HCT116 (cell line): Measurements from ENCODE around the gene ERMN. TPM values are rescaled to one million over a fixed set of nuclear protein-coding genes. Genes with fewer than 3 reads are reported as not detected.

Experiments used
- ATAC-seq: fragments of 200-7000 bp; cut with Tn5 transposase; 2 replicates; pipeline ENCODE4 v1.9.1; 2020; ENCODE audit warnings: mild to moderate bottlenecking, moderate library complexity
- BruUV-seq: library from RNA; stranded (reverse); fragments of 400-500 nt; replicated peaks from 2 replicates; lab custom pipeline; 2021; lab: Mats Ljungman, UMichigan
- CTCF ChIA-PET: fragments of 300-600 bp; sonication (Branson Sonifier 250); formaldehyde crosslinking; loops from one replicate; lab custom pipeline; 2021; ENCODE audit warnings: antibody characterized with exemption; lab: Charles Lee
- POLR2A ChIA-PET: fragments of 300-600, 350-600 bp; sonication (Branson Sonifier 250); formaldehyde crosslinking; loops from one replicate; lab custom pipeline; 2021; ENCODE audit warnings: antibody characterized with exemption; lab: Charles Lee
- RAD21 ChIA-PET, 2 experiments: fragments of 300-600 bp; sonication (Branson Sonifier 250); formaldehyde crosslinking; loops; one replicate each; lab custom pipeline; 2023; ENCODE audit warnings: low total read pairs in 2 of 2; ENCODE audit not compliant: uncharacterized antibody in 2 of 2, unreplicated experiment in 2 of 2, low non-redundant PET in 1 of 2; lab: Charles Lee
- DNase-seq: peaks from one replicate; pipeline ENCODE4 v3.0.0-alpha.2; 2010; ENCODE audit warnings: low read depth, low spot score
- H2AFZ ChIP-seq: fragments of 200-600 bp; shearing (Covaris generic), sonication (generic); 2 replicates; pipeline ENCODE4 v1.6.1; 2017; ENCODE audit warnings: low read depth, mixed run types, mixed read lengths, antibody characterized with exemption, low read length; ENCODE audit not compliant: poor library complexity, severe bottlenecking
- H3K27ac ChIP-seq: 2 replicates; pipeline ENCODE4 v1.5.1; 2012; ENCODE audit warnings: low read depth, low read length
- H3K27me3 ChIP-seq: fragments of 200-600 bp; sonication (generic); 2 replicates; pipeline ENCODE4 v1.6.1; 2016; ENCODE audit warnings: mixed run types, low read length, mixed read lengths; ENCODE audit not compliant: insufficient read depth
- H3K36me3 ChIP-seq, 2 experiments: fragments of 200-500 bp in 1 of 2; fragments of 200-600 bp in 1 of 2; sonication (Bioruptor generic) in 1 of 2; sonication (generic) in 1 of 2; 2 replicates each; pipeline versions ENCODE4 v1.5.1 to v1.6.1; 2014 to 2016; ENCODE audit warnings: low read length in 2 of 2, inconsistent platforms in 1 of 2, mixed read lengths in 1 of 2, mixed run types in 1 of 2; ENCODE audit not compliant: insufficient read depth in 2 of 2, control insufficient read depth in 1 of 2
- H3K4me1 ChIP-seq, 2 experiments: fragments of 200-600 bp in 1 of 2; sonication (generic) in 1 of 2; 2 replicates each; pipeline versions ENCODE4 v1.5.1 to v1.6.1; 2012 to 2017; ENCODE audit warnings: low read length in 2 of 2, inconsistent platforms in 1 of 2, mild to moderate bottlenecking in 1 of 2, mixed read lengths in 1 of 2, mixed run types in 1 of 2, moderate library complexity in 1 of 2; ENCODE audit not compliant: insufficient read depth in 2 of 2, control insufficient read depth in 1 of 2
- H3K4me2 ChIP-seq: fragments of 200-600 bp; sonication (generic); 2 replicates; pipeline ENCODE4 v1.6.1; 2017; ENCODE audit warnings: mixed run types, low read length, mixed read lengths
- H3K4me3 ChIP-seq, 2 experiments: fragments of 200-600 bp in 1 of 2; sonication (generic) in 1 of 2; replicated peaks in 1 of 2; 2 replicates each; pipeline ENCODE4 v1.5.1; 2011 to 2016; ENCODE audit warnings: low read length in 2 of 2, control low read depth in 1 of 2, low read depth in 1 of 2, mild to moderate bottlenecking in 1 of 2, mixed read lengths in 1 of 2, mixed run types in 1 of 2
- H3K79me2 ChIP-seq: fragments of 200-600 bp; sonication (generic); 2 replicates; pipeline ENCODE4 v1.6.1; 2017; ENCODE audit warnings: mild to moderate bottlenecking, mixed run types, low read length, moderate library complexity, mixed read lengths; ENCODE audit not compliant: insufficient read depth
- H3K9ac ChIP-seq: fragments of 200-600 bp; sonication (generic); 2 replicates; pipeline ENCODE4 v1.6.1; 2016; ENCODE audit warnings: low read length, mixed read lengths
- H3K9me2 ChIP-seq: fragments of 200-600 bp; sonication (generic), shearing (Covaris generic); 2 replicates; pipeline ENCODE4 v1.6.1; 2017; ENCODE audit warnings: mixed run types, mild to moderate bottlenecking, moderate library complexity; ENCODE audit not compliant: insufficient read depth
- H3K9me3 ChIP-seq, 2 experiments: fragments of 200-500 bp in 1 of 2; fragments of 200-600 bp in 1 of 2; sonication (Bioruptor generic) in 1 of 2; sonication (generic) in 1 of 2; 2 replicates each; pipeline ENCODE4 v1.6.1; 2014 to 2017; ENCODE audit warnings: low read length in 2 of 2, mixed read lengths in 2 of 2, inconsistent platforms in 1 of 2, low read depth in 1 of 2, mild to moderate bottlenecking in 1 of 2, mixed run types in 1 of 2, moderate library complexity in 1 of 2; ENCODE audit not compliant: control insufficient read depth in 1 of 2, insufficient read depth in 1 of 2
- H4K20me1 ChIP-seq: fragments of 200-600 bp; sonication (generic), shearing (Covaris generic); 2 replicates; pipeline ENCODE4 v1.6.1; 2017; ENCODE audit warnings: mixed run types, mild to moderate bottlenecking, moderate library complexity; ENCODE audit not compliant: insufficient read depth
- ATF3 ChIP-seq: IDR thresholded peaks from 2 replicates; pipeline ENCODE4 v1.6.1; 2012
- CBX3 ChIP-seq: IDR thresholded peaks from 2 replicates; pipeline ENCODE4 v1.6.1; 2012; ENCODE audit warnings: low read depth
- CTCF ChIP-seq, 3 experiments: fragments of 200-600 bp in 1 of 3; sonication (generic) in 1 of 3; IDR thresholded peaks in 2 of 3; conservative IDR thresholded peaks in 1 of 3; 2 replicates each; pipeline ENCODE4 v1.5.1; 2012 to 2017; ENCODE audit warnings: low read depth in 2 of 3, low read length in 2 of 3, antibody characterized with exemption in 1 of 3, borderline replicate concordance in 1 of 3, control low read depth in 1 of 3, mild to moderate bottlenecking in 1 of 3, mixed read lengths in 1 of 3, mixed run types in 1 of 3, moderate library complexity in 1 of 3; ENCODE audit not compliant: insufficient read depth in 1 of 3
- EGR1 ChIP-seq: IDR thresholded peaks from 2 replicates; pipeline ENCODE4 v1.6.1; 2012; ENCODE audit warnings: low read depth
- EZH2 ChIP-seq: fragments of 200-600 bp; sonication (generic); IDR thresholded peaks from 2 replicates; pipeline ENCODE4 v1.6.1; 2017; ENCODE audit warnings: antibody characterized with exemption, mixed run types
- EZH2phosphoT487 ChIP-seq: fragments of 200-600 bp; IDR thresholded peaks from 2 replicates; pipeline ENCODE4 v1.6.1; 2018; ENCODE audit warnings: antibody characterized with exemption, borderline replicate concordance
- FOSL1 ChIP-seq: IDR thresholded peaks from 2 replicates; pipeline ENCODE4 v1.6.1; 2012; ENCODE audit warnings: low read depth
- POLR2A ChIP-seq: IDR thresholded peaks from 2 replicates; pipeline ENCODE4 v1.7.0; 2011; ENCODE audit warnings: borderline replicate concordance; ENCODE audit not compliant: insufficient read depth, insufficient read length; ENCODE audit errors: extremely low read depth
- RAD21 ChIP-seq: IDR thresholded peaks from 2 replicates; pipeline ENCODE4 v1.6.1; 2012; ENCODE audit warnings: low read depth, mild to moderate bottlenecking
- REST ChIP-seq: IDR thresholded peaks from 2 replicates; pipeline ENCODE4 v1.6.1; 2012; ENCODE audit warnings: low read depth
- ZFX ChIP-seq: fragments of 450-650 bp; IDR thresholded peaks from 2 replicates; pipeline ENCODE4 v1.6.1; 2017
- ZNF274 ChIP-seq: fragments of 200-500 bp; sonication (Bioruptor generic); IDR thresholded peaks from 2 replicates; pipeline ENCODE4 v1.6.1; 2014; ENCODE audit warnings: mild to moderate bottlenecking, low read depth, low read length, inconsistent platforms
- intact Hi-C: fragments of 100-400 bp; cut with micrococcal nuclease; formaldehyde crosslinking; loops from 2 replicates; pipeline ENCODE4 v1.10.0; 2022
- total RNA-seq: library from RNA; stranded (reverse); gene quantifications from one replicate; pipeline ENCODE4 v1.2.1, GENCODE V29; 2021; ENCODE audit not compliant: unreplicated experiment

ERMN gene
- total RNA-seq, 1 experiment from 2014 or later: not detected

- H3K27ac ChIP-seq: no peak overlapping the region
- POLR2A ChIA-PET: no interaction called here
- no peaks in the 10 kb centered on the region for H4K20me1 ChIP-seq
- no peak overlapping the region for H3K9ac ChIP-seq
- no peak overlapping the region for H3K4me2 ChIP-seq
- no peak for TF ChIP-seq ZNF274
- TF ChIP-seq RAD21: no peak
- no peak for TF ChIP-seq CBX3
- TF ChIP-seq EGR1: no peak
- TF ChIP-seq EZH2: no peak
- TF ChIP-seq REST: no peak
- H3K4me1 ChIP-seq: no peaks in the 10 kb centered on the region
- ATAC-seq (no peak), DNase-seq (no peak)
- H3K9me2 ChIP-seq: no peaks in the 10 kb centered on the region
- CTCF ChIA-PET: no interaction called here
- RAD21 ChIA-PET: no interaction called here
- no peaks in the 10 kb centered on the region for H3K27me3 ChIP-seq
- no peaks in the 10 kb centered on the region for H3K36me3 ChIP-seq
- no peaks in the 10 kb centered on the region for H3K9me3 ChIP-seq
- intact Hi-C loops: loop anchor here (10.0 kb wide), 1 partner anchor 1945 kb away; no protein-coding TSS in a partner anchor
- no peak overlapping the region for H2AFZ ChIP-seq
- H3K79me2 ChIP-seq: no peaks in the 10 kb centered on the region
- H3K4me3 ChIP-seq: no peak overlapping the region
- no TSS peak for BruUV-seq
Measured at GRCh38 chr2:157319795-157320194, 5.8 kb downstream of the ERMN start.

GRCh38 chr2:157318884-157319283, 6.7 kb downstream of the ERMN start:
- intact Hi-C loops: no loop called here
- no peaks in the 10 kb centered on the region for H3K36me3 ChIP-seq
- RAD21 ChIA-PET: no interaction called here
- no peak overlapping the region for H3K27ac ChIP-seq
- H3K4me3 ChIP-seq: no peak overlapping the region
- no peaks in the 10 kb centered on the region for H3K9me3 ChIP-seq
- no peak overlapping the region for H3K4me2 ChIP-seq
- no peaks in the 10 kb centered on the region for H4K20me1 ChIP-seq
- TF ChIP-seq ATF3: no peak
- TF ChIP-seq CTCF (IDR thresholded peaks at IDR 0.05 in 2 of 3, conservative IDR thresholded peaks at IDR 0.05 in 1 of 3; ENCODE audit: borderline replicate concordance in 1 of 3, insufficient read depth in 1 of 3, low read depth in 2 of 3, low read length in 2 of 3): no peak
- no peak for TF ChIP-seq REST
- TF ChIP-seq POLR2A: no peak
- no peak for TF ChIP-seq EZH2phosphoT487
- no peak for TF ChIP-seq FOSL1
- no peak for TF ChIP-seq ZFX
- TF ChIP-seq, all 23 proteins: peak for 0
- POLR2A ChIA-PET: no interaction called here
- ATAC-seq (no peak), DNase-seq (no peak)
- BruUV-seq: no TSS peak
- CTCF ChIA-PET: interaction anchor here (3.4 kb wide), 1 partner anchor 8 kb away, joined by 22 read pairs; the partner anchor contains the start of gene ERMN
- Histone ChIP-seq H2AFZ (no peak overlapping the region), H3K79me2 (no peaks in the 10 kb centered on the region), H3K9ac (no peak overlapping the region), H3K27me3 (no peaks in the 10 kb centered on the region), H3K9me2 (no peaks in the 10 kb centered on the region), H3K4me1 (no peaks in the 10 kb centered on the region)
